Astrocyte of the cerebellum (primary cell): Measurements from ENCODE around the gene CCNL2.

Source experiments
- DNase-seq: peaks from one replicate; pipeline ENCODE4 v3.0.0-alpha.2; 2011; ENCODE audit warnings: low read depth
- H3K4me3 ChIP-seq: 2 replicates; pipeline ENCODE4 v1.5.1; 2011; ENCODE audit warnings: mild to moderate bottlenecking, low read depth, low read length, moderate library complexity
- in situ Hi-C: cut with HindIII; loops from 2 replicates; pipeline ENCODE4 v1.10.0; 2017; ENCODE audit warnings: low sequenced_read_pairs
- TF ChIP-seq, protein P1 (sequence below): IDR thresholded peaks from 2 replicates; pipeline ENCODE4 v1.5.1; 2012; ENCODE audit warnings: low read length, low read depth, moderate library complexity, mild to moderate bottlenecking; ENCODE audit errors: missing control alignments

CCNL2 gene

DNA sequence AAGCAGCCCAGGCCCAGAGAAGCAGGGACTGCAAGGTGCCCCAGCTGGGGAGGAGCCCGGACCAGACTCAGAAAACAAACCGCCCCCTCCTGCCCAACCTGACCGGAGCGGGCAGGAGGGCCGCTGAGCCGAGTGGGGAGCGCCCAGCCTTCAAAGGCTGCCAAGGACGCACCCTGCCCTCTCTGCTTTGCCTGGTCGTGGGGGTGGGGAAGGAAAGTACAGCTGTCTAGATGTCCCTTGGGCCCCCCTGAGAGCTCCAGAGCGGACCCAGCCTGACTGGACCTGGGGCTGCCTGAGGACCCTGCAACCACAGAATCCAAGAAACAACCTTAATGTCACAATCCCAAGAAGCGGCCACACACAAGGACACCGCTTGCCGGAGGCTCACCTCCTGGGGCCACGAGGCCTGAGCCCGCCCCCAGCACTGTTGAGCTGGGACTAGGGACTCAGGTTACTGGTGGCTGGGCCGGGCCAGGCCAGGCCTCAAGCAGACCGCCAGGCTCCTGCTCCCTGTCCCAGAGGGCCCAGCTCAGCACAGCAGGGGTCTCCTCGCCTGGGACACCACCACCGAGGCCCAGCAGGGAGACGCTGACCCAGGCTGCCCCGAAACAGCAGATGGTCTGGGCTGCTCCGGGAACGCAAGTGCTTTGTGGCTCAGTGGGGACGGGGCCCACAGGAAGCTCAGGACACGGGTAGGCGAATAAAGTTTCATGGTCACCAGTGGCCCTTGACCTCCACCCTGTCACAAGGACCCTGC lies 51.3 kb downstream of the CCNL2 start:
- H3K4me3 ChIP-seq, result peak overlapping the region; percentile 66
- DNase-seq, result no peak
- TF ChIP-seq, protein P1, sequence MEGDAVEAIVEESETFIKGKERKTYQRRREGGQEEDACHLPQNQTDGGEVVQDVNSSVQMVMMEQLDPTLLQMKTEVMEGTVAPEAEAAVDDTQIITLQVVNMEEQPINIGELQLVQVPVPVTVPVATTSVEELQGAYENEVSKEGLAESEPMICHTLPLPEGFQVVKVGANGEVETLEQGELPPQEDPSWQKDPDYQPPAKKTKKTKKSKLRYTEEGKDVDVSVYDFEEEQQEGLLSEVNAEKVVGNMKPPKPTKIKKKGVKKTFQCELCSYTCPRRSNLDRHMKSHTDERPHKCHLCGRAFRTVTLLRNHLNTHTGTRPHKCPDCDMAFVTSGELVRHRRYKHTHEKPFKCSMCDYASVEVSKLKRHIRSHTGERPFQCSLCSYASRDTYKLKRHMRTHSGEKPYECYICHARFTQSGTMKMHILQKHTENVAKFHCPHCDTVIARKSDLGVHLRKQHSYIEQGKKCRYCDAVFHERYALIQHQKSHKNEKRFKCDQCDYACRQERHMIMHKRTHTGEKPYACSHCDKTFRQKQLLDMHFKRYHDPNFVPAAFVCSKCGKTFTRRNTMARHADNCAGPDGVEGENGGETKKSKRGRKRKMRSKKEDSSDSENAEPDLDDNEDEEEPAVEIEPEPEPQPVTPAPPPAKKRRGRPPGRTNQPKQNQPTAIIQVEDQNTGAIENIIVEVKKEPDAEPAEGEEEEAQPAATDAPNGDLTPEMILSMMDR, result no peak
- in situ Hi-C loops, result no loop called here

DNA sequence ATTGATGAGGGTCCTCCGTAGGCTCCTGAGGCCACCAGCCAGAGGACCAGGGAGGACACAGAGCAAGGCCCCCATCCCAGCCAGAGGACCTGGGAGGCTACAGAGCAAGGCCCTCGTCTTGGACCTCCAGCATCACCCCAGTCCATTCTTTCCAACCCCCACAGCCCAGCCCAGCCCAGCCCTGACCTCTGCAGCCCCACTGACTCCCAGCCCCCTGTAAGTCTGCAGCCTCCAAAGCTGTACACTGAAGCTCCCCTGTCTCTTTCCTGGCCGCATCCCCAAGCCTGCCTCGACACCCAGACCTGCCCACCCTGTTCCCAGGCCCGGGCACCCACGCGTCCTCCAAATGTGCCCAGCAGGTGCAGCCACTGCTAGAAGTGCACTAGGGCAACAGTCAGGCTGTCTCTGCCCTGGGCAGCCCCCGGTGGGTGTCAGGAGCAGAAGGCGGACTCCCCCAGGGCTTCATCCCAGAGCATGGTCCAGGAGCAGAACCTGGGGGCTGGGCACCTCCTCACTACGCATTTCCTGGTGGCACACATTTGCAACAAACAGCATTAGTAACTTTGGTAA lies 52.0 kb downstream of the CCNL2 start:
- H3K4me3 ChIP-seq, result peak overlapping the region; percentile 66

DNA sequence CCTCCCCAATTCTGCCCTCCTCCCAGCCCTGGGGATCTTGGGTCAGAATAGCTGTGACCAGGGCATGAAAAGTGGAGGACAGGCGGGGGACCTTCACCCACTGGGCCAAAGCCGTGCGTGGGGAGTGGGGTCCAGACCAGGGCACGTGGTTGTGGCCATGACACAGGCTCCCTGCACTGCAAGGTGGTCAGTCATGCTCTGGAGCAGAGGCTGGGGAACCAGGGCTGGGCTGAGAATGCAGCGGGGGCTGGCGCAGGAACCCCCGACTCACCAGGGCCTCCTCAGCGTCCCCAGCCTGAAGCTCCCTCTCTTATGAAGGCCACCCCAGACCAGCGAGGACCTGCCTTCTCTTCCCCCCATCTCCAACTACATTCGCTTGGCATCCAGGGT lies 52.6 kb downstream of the CCNL2 start:
- TF ChIP-seq, protein P1, result no peak
- DNase-seq, result no peak
- in situ Hi-C loops, result no loop called here
- H3K4me3 ChIP-seq, result no peak overlapping the region

More for the DNA sequence above, 52.0 kb downstream of the CCNL2 start:
- DNase-seq, result no peak
- in situ Hi-C loops, result no loop called here
- TF ChIP-seq, protein P1, result no peak

DNA sequence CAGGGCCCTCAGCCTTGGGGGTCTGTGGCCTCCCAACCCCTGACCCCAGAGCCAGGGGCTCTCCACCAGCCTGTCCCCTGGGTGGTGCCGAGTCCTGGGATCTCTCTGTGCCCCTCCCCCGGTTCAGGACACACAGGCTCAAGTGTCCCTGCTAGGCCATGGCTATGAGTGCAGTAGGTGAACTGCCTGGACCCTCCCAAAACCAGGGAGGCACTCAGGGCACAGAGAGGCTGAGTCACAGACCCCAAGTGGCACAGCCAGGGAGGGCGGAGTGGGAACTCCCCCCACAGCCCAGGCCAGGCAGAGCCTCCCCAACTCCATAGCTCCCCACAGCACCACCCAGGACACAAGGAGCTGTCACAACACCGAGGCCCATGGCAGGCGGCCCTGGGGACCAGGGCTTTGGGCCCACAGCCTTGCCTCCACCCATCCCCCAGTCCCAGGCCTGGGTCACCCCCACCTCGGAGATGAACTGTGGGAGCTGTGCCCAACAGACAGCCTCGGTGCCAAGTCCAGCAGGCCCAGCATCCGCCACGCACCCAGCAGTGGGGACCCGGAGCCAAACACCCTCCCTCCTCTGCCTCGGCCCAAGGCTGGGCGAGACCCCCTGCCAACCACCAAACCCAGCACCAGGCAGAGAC lies 53.2 kb downstream of the CCNL2 start:
- TF ChIP-seq, protein P1, result no peak
- no peak for DNase-seq
- in situ Hi-C loops, result no loop called here
- no peak overlapping the region for H3K4me3 ChIP-seq

DNA sequence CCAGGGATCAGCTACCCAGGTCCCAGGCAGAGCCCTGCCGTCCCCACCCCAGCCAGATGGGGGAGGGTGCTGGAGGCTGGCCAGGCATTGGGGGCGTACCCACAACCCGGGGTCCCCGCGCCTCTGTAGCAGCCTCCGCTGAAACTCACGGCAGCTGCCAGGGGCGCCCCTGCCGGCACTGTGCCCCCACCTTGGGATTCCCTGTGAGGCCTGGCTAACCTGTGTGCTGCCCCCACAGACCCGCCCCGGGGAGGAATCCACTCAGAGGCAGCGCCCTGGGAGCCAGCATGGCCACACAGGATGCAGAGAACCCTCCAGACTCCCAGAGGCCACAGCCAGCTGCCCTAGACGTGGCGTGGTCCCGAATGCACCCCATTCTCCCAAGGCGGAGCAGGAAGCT lies 53.8 kb downstream of the CCNL2 start:
- in situ Hi-C loops, result no loop called here
- DNase-seq, result no peak
- TF ChIP-seq, protein P1, result no peak
- no peak overlapping the region for H3K4me3 ChIP-seq

DNA sequence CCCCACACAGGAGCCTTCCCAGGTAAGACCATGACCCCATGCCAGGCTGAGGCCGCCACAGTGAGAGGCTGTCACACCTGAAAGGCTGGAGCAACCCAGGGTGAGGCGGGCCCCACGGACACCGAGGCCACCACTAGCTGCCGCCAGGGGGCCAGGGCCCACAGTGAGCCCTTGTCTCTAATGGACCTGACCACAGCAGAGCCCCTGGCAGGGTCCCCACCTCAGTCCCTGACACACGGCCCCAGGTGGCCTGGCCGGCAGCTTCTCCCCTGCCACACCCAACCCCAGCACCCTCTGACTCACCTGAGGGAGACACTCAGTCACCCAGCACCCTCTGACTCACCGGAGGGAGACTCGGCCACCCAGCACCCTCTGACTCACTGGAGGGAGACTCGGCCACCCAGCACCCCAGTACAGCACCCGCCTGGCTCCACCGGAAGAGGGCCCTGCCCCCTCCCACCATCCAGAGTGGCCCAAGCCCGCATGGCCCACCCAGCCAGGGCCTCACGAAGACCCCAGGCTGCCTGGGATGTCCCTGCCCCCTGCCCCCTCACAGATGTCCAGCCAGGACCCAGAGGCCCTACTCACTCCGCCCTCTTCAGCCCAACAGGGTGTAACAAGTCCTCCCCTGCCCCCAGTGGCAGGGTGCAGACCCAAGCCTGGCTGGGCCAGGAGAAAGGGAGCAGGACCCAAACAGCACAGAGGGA lies 54.3 kb downstream of the CCNL2 start:
- no peak overlapping the region for H3K4me3 ChIP-seq
- no peak for DNase-seq
- in situ Hi-C loops, result no loop called here
- TF ChIP-seq, protein P1, result peak; percentile 43
